Measurements from ENCODE around the gene CATSPERZ. TPM values are rescaled to one million over a fixed set of nuclear protein-coding genes. Genes with fewer than 3 reads are reported as not detected.
A peak's percentile ranks its signal among the peaks of the same experiment; 100 is the strongest.

CATSPERZ gene
- total and polyA plus RNA-seq, 2 donors (not counting 3 experiments of a cell fraction or from before 2014, with no cell fraction given): 0.11 TPM; not detected in 1

- H3K27ac ChIP-seq (ENCODE audit: insufficient read depth, low read depth, low read length): peak overlapping the region; percentile 87
- no peaks in the 10 kb centered on the region for H4K20me1 ChIP-seq (replicated peaks; ENCODE audit: control insufficient read depth, extremely low read depth, insufficient read depth, low read length)
- H3K79me2 ChIP-seq (ENCODE audit: control insufficient read depth, insufficient read depth, low read length): peaks cover 4% of the 10 kb centered on the region
- no peaks in the 10 kb centered on the region for H3K27me3 ChIP-seq (ENCODE audit: control insufficient read depth in 2 of 2, insufficient read depth in 2 of 2, low read length in 2 of 2)
- CTCF ChIA-PET: interaction anchor here (0.9 to 3.6 kb wide), 12 partner anchors 10 to 132 kb away, joined by 4 to 72 read pairs (median 10); partner anchors contain the start of genes BAD, CATSPERZ, CCDC88B and ESRRA
- peaks cover 10% of the 10 kb centered on the region for H3K4me1 ChIP-seq (ENCODE audit: control insufficient read depth, extremely low read depth, insufficient read depth, low read length)
- FAIRE-seq: no peak
- no peaks in the 10 kb centered on the region for H3K9me1 ChIP-seq (replicated peaks; ENCODE audit: control insufficient read depth, extremely low read depth, insufficient read depth, low read length)
- peak overlapping the region; percentile 48 to 76 (median 75) for H3K4me3 ChIP-seq (replicated peaks in 1 of 3; ENCODE audit: insufficient read depth in 1 of 3, low read depth in 1 of 3, low read length in 3 of 3)
- peak overlapping the region; percentile 87 for H3K4me2 ChIP-seq (ENCODE audit: insufficient read depth, low read length)
- peaks cover 2 to 13% of the 10 kb centered on the region in 2 experiments for H3K36me3 ChIP-seq (ENCODE audit: control insufficient read depth in 2 of 2, extremely low read depth in 1 of 2, insufficient read depth in 2 of 2, low read length in 2 of 2)
- DNase-seq (ENCODE audit: low read depth, low spot score): no peak
- H3K9me3 ChIP-seq (replicated peaks; ENCODE audit: control insufficient read depth, insufficient read depth, low read length): no peaks in the 10 kb centered on the region
- POLR2A ChIA-PET: interaction anchor here (1.2 to 2.1 kb wide), 3 partner anchors 12 to 26 kb away, joined by 4 to 6 read pairs (median 5); no protein-coding TSS in a partner anchor
- TF ChIP-seq MAX (IDR thresholded peaks at IDR 0.05; ENCODE audit: insufficient read depth, insufficient read length) (no peak), CTCF (IDR thresholded peaks at IDR 0.05; ENCODE audit: extremely low read depth in 1 of 2, insufficient read depth in 1 of 2, low read depth in 1 of 2, low read length in 2 of 2) (peak in 1 of 2 donors; percentile 20)
- intact Hi-C loops (cut with micrococcal nuclease): loop anchor here (1.0 kb wide), 2 partner anchors 11 to 39 kb away; partner anchors contain the start of gene ESRRA
- peak overlapping the region; percentile 16 for H2AFZ ChIP-seq (ENCODE audit: low read depth, low read length)
- peak overlapping the region; percentile 77 for H3K9ac ChIP-seq (replicated peaks; ENCODE audit: extremely low read depth, insufficient read depth, low read length)
- dilution Hi-C loops (cut with MboI; ENCODE audit: extremely low pct_ligation_motif_present, low sequenced_read_pairs): no loop called here
- BruUV-seq (replicated peaks): TSS peak; percentile 98
Measured at GRCh38 chr11:64316672-64317324, 16.6 kb downstream of the CATSPERZ start.

Data from endothelial cell of umbilical vein (primary cell).